HepG2 (cell line): Measurements from ENCODE around the gene MAP3K19. TPM values are rescaled to one million over a fixed set of nuclear protein-coding genes. Genes with fewer than 3 reads are reported as not detected.

Source experiments
- FOXJ3 ChIP-seq: sonication (generic); formaldehyde crosslinking; IDR thresholded peaks from 2 replicates; pipeline ENCODE4 v1.4.0; 2020; ENCODE audit warnings: missing genetic modification reagents, mild to moderate bottlenecking, borderline replicate concordance
- MED1 ChIP-seq: sonication (generic); formaldehyde crosslinking; IDR thresholded peaks from 2 replicates; pipeline ENCODE4 v1.4.0; 2020; ENCODE audit warnings: missing genetic modification reagents
- NCOA1 ChIP-seq: sonication (generic); formaldehyde crosslinking; IDR thresholded peaks from 2 replicates; pipeline ENCODE4 v1.9.0; 2021; ENCODE audit warnings: missing genetic modification reagents
- NFRKB ChIP-seq: fragments of 450-650 bp; IDR thresholded peaks from 2 replicates; pipeline ENCODE4 v1.6.1; 2017
- PHF20 ChIP-seq: sonication (generic); formaldehyde crosslinking; IDR thresholded peaks from 2 replicates; pipeline ENCODE4 v1.5.0; 2020; ENCODE audit warnings: mild to moderate bottlenecking, missing genetic modification reagents
- SMARCC2 ChIP-seq: fragments of 450-650 bp; IDR thresholded peaks from 2 replicates; pipeline ENCODE4 v1.6.1; 2017; ENCODE audit warnings: antibody characterized with exemption, mild to moderate bottlenecking
- STAT5B ChIP-seq: sonication (generic); formaldehyde crosslinking; IDR thresholded peaks from 2 replicates; pipeline ENCODE4 v1.4.0; 2020; ENCODE audit warnings: missing genetic modification reagents
- ZFP36 ChIP-seq: fragments of 150-350 bp; IDR thresholded peaks from 2 replicates; pipeline ENCODE4 v1.6.1; 2018; ENCODE audit warnings: borderline replicate concordance, low read length, low read depth; ENCODE audit not compliant: partially characterized antibody
- ZNF251 ChIP-seq: sonication (generic); formaldehyde crosslinking; IDR thresholded peaks from 2 replicates; pipeline ENCODE4 v1.9.0; 2021; ENCODE audit warnings: mild to moderate bottlenecking, missing genetic modification reagents
- ZNF331 ChIP-seq: sonication (generic); formaldehyde crosslinking; IDR thresholded peaks from 2 replicates; pipeline ENCODE4 v1.4.0; 2020; ENCODE audit warnings: missing genetic modification reagents
- ZNF776 ChIP-seq: sonication (generic); formaldehyde crosslinking; IDR thresholded peaks from 2 replicates; pipeline ENCODE4 v1.4.0; 2020; ENCODE audit warnings: mild to moderate bottlenecking, missing genetic modification reagents
- ZNF788 ChIP-seq: sonication (generic); formaldehyde crosslinking; IDR thresholded peaks from 2 replicates; pipeline ENCODE4 v1.5.0; 2020; ENCODE audit warnings: mild to moderate bottlenecking, missing genetic modification reagents, borderline replicate concordance
- ZSCAN29 ChIP-seq: sonication (generic); formaldehyde crosslinking; conservative IDR thresholded peaks from 2 replicates; pipeline ENCODE4 v1.4.0; 2020; ENCODE audit warnings: mild to moderate bottlenecking, missing genetic modification reagents
- polyA plus RNA-seq, 8 experiments: library from polyadenylated mRNA; depleted of rRNA in 3 of 8; stranded (reverse) in 7 of 8; unstranded in 1 of 8; fragments of >200 nt; fragmentation: Illumina TruSeq in 4 of 8; extraction: Trizol in 4 of 8; gene quantifications; 2 replicates each; pipeline versions ENCODE4 v1.2.1 to v1.2.3, GENCODE V29; 2011 to 2016; ENCODE audit warnings: low read depth in 4 of 8, missing spikeins in 1 of 8, mixed read lengths in 1 of 8; ENCODE audit not compliant: insufficient read depth in 1 of 8
- total RNA-seq, 5 experiments: library from RNA; depleted of rRNA; stranded (reverse); fragments of >200 nt; fragmentation: Illumina TruSeq; extraction: Trizol; gene quantifications; 2 replicates each; pipeline ENCODE4 v1.2.3, GENCODE V29; 2016; ENCODE audit warnings: low read depth in 1 of 5
- TF ChIP-seq, protein P1 (sequence below): sonication (generic); formaldehyde crosslinking; IDR thresholded peaks from 2 replicates; pipeline ENCODE4 v1.8.0; 2022; ENCODE audit warnings: missing genetic modification reagents, mild to moderate bottlenecking, inconsistent platforms, borderline replicate concordance
- TF ChIP-seq, protein P2 (sequence below): sonication (generic); formaldehyde crosslinking; IDR thresholded peaks from 2 replicates; pipeline ENCODE4 v1.4.0; 2020; ENCODE audit warnings: missing genetic modification reagents
- TF ChIP-seq, protein P3 (sequence below): conservative IDR thresholded peaks from 2 replicates; pipeline ENCODE4 v1.6.1; 2018; ENCODE audit warnings: missing genetic modification reagents
- TF ChIP-seq, protein P4 (sequence below): sonication (generic); formaldehyde crosslinking; IDR thresholded peaks from 2 replicates; pipeline ENCODE4 v1.5.1; 2020; ENCODE audit warnings: missing genetic modification reagents, mild to moderate bottlenecking, borderline replicate concordance
- TF ChIP-seq, protein P5 (sequence below): sonication (generic); formaldehyde crosslinking; IDR thresholded peaks from 2 replicates; pipeline ENCODE4 v1.5.1; 2020; ENCODE audit warnings: missing genetic modification reagents, mild to moderate bottlenecking, borderline replicate concordance
- TF ChIP-seq, protein P6 (sequence below): sonication (generic); formaldehyde crosslinking; IDR thresholded peaks from 2 replicates; pipeline ENCODE4 v1.4.0; 2020; ENCODE audit warnings: mild to moderate bottlenecking, missing genetic modification reagents
- TF ChIP-seq, protein P7 (sequence below): sonication (generic); formaldehyde crosslinking; IDR thresholded peaks from 2 replicates; pipeline ENCODE4 v1.8.1; 2023; ENCODE audit warnings: mild to moderate bottlenecking, moderate library complexity, missing genetic modification reagents

The MAP3K19 gene
- total and polyA plus RNA-seq, 2 of the 13 experiments (the other 11 are each of a cell fraction or from before 2014, with no cell fraction given): not detected

DNA sequence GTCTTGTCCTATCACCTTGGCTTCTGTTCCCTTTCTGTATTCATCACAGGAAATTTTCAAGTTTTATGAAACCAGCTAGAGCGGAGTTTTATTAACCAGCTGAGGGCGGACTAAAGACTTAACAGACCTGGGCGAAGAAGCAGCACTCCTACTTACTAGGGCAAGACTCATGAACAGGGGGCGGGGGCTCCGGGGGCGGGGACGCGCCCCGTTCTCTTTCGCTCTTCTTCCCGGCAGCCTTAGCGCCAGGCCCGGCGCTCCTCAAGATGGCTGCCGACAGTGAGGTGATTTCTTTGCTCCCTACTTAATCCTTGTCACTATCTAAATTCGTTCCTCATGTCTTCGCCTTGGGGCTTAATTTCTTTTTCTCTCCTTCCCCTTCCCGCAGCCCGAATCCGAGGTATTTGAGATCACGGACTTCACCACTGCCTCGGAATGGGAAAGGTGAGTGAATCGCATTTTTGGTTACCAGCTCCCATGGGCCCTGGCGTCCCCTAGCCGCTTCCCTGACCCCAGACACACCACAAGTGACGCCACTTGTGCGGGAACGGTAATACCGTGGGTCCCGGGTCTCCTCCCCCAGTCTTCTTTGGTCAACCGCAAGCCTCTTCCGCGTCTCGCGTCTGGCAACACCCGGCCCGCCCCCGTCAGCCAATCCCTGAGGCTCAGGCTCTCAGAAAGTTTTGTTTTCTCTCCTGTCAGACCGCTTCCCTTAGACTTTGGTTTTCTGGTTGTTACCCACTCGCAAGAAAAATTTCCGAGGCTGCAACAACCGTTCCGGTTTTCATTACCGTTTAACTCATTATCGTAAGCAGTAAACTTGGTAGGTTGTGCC is 5.0 kb upstream of the MAP3K19 start, which contains the start of gene RAB3GAP1 (continued):
- TF ChIP-seq NFRKB (peak; percentile 74; the same call in 1 of the 2 replicates), STAT5B (no peak), ZFP36 (no peak), FOXJ3 (CRISPR knock-in tag) (no peak), ZNF788 (CRISPR knock-in tag) (peak; percentile 71; the same call in 1 of the 2 replicates), PHF20 (CRISPR knock-in tag) (peak; percentile 80), NCOA1 (CRISPR knock-in tag) (peak; percentile 52; the same call in 1 of the 2 replicates), ZNF331 (CRISPR knock-in tag) (peak; percentile 58), ZSCAN29 (no peak), ZNF776 (CRISPR knock-in tag) (no peak), ZNF251 (no peak), SMARCC2 (no peak), MED1 (peak; percentile 41)
- TF ChIP-seq, protein P1, sequence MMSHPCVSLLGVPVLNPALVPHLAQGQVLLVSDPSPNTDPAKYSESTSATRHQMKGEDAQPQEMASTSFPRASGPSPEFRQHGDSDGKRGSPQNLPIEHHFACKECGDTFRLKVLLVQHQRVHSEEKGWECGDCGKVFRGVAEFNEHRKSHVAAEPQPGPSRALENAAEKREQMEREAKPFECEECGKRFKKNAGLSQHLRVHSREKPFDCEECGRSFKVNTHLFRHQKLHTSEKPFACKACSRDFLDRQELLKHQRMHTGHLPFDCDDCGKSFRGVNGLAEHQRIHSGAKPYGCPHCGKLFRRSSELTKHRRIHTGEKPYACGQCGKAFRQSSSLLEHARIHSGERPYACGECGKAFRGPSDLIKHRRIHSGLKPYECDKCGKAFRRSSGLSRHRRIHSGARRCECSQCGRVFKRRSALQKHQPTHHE (CRISPR knock-in tag): 0 out of 2 replicates have a peak, but pooled peaks have one; percentile 27
- TF ChIP-seq, protein P2, sequence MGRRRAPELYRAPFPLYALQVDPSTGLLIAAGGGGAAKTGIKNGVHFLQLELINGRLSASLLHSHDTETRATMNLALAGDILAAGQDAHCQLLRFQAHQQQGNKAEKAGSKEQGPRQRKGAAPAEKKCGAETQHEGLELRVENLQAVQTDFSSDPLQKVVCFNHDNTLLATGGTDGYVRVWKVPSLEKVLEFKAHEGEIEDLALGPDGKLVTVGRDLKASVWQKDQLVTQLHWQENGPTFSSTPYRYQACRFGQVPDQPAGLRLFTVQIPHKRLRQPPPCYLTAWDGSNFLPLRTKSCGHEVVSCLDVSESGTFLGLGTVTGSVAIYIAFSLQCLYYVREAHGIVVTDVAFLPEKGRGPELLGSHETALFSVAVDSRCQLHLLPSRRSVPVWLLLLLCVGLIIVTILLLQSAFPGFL (CRISPR knock-in tag): no peak
- TF ChIP-seq, protein P3, sequence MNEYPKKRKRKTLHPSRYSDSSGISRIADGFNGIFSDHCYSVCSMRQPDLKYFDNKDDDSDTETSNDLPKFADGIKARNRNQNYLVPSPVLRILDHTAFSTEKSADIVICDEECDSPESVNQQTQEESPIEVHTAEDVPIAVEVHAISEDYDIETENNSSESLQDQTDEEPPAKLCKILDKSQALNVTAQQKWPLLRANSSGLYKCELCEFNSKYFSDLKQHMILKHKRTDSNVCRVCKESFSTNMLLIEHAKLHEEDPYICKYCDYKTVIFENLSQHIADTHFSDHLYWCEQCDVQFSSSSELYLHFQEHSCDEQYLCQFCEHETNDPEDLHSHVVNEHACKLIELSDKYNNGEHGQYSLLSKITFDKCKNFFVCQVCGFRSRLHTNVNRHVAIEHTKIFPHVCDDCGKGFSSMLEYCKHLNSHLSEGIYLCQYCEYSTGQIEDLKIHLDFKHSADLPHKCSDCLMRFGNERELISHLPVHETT (CRISPR knock-in tag): peak; percentile 56; the same call in 1 of the 2 replicates
- TF ChIP-seq, protein P4, sequence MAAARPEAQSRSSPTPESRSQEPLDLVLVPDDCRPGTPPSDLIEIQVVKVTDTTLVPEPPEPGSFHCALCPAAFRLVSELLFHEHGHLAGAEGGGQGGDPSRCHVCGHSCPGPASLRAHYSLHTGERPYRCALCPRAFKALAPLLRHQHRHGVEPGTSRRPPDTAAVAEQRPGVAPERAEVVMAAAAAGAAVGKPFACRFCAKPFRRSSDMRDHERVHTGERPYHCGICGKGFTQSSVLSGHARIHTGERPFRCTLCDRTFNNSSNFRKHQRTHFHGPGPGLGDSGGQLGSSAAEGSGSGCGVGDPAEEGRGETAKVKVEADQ: no peak
- TF ChIP-seq, protein P5, sequence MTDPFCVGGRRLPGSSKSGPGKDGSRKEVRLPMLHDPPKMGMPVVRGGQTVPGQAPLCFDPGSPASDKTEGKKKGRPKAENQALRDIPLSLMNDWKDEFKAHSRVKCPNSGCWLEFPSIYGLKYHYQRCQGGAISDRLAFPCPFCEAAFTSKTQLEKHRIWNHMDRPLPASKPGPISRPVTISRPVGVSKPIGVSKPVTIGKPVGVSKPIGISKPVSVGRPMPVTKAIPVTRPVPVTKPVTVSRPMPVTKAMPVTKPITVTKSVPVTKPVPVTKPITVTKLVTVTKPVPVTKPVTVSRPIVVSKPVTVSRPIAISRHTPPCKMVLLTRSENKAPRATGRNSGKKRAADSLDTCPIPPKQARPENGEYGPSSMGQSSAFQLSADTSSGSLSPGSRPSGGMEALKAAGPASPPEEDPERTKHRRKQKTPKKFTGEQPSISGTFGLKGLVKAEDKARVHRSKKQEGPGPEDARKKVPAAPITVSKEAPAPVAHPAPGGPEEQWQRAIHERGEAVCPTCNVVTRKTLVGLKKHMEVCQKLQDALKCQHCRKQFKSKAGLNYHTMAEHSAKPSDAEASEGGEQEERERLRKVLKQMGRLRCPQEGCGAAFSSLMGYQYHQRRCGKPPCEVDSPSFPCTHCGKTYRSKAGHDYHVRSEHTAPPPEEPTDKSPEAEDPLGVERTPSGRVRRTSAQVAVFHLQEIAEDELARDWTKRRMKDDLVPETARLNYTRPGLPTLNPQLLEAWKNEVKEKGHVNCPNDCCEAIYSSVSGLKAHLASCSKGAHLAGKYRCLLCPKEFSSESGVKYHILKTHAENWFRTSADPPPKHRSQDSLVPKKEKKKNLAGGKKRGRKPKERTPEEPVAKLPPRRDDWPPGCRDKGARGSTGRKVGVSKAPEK: no peak
- TF ChIP-seq, protein P6, sequence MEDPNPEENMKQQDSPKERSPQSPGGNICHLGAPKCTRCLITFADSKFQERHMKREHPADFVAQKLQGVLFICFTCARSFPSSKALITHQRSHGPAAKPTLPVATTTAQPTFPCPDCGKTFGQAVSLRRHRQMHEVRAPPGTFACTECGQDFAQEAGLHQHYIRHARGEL (CRISPR knock-in tag): no peak
- TF ChIP-seq, protein P7, sequence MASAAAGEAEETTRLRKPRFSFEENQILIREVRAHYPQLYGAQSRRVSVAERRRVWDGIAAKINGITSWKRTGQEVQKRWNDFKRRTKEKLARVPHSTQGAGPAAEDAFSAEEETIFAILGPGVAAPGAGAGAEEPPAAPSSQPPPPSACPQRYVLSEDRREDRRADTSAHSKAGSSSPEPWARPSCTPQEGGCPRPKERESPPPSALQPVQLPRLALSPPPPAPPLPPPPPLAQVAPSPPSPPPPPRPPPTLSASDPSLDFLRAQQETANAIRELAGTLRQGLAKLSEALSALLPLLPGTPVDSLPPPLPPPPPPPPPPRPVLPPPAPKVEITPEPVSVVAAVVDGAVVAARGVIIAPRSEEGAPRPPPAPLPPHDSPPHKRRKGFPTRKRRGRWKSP (CRISPR knock-in tag): peak; percentile 73; the same call in 1 of the 2 replicates
